HUDEP-2 (cell line): ENCODE measurements around the gene MYOM1.
"Not testable (repeated sequence)": the region's sequence is repeated elsewhere in the genome, so short reads cannot be mapped to it uniquely, and the experiment has no call there.

Experiments
- DNase-seq, 76 experiments: peaks; one replicate each; lab custom pipeline; 2025; ENCODE audit not compliant: unreplicated experiment in 76 of 76; lab: John Stamatoyannopoulos, UW

Gene MYOM1

GRCh38 chr18:3094338-3094684 lies 125.5 kb downstream of the MYOM1 start:
- no peak for DNase-seq

DNA sequence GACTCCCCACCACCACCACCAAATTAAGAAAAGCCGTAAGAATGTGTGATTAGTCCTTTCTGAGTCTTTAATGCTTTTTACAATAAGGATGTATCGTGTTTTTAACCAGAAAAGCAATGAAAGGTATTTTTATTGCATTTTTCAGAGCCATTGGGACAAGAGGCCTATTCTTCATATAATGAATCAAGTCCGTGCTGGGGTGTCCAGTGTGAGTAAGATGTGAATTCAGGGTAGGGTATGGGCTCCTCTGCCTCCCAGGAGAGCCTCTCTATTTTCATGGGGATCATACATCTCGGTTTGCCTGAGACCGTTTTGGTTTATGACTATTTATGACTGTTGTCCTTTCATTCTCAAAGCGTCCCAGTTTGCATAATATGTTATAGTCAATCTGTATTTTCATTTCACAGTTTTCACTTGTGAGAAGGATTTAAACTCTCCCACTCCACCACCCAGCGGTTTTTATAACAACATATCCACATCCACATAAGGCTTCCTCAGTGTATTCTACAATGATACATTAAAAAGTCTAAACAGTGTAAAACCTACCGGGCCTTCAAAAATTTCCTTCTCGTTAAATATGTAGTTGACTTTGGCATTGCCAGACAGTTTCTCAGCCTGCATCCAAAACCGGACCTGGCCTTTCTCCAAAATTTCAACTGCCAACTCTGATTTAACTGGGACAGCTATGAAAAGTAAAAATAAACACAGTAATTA lies 126.0 kb downstream of the MYOM1 start:
- DNase-seq = no peak

GRCh38 chr18:3092727-3093126 lies 127.0 kb downstream of the MYOM1 start:
- no peak for DNase-seq

GRCh38 chr18:3089579-3089978 lies 130.2 kb downstream of the MYOM1 start:
- no peak for DNase-seq

DNA sequence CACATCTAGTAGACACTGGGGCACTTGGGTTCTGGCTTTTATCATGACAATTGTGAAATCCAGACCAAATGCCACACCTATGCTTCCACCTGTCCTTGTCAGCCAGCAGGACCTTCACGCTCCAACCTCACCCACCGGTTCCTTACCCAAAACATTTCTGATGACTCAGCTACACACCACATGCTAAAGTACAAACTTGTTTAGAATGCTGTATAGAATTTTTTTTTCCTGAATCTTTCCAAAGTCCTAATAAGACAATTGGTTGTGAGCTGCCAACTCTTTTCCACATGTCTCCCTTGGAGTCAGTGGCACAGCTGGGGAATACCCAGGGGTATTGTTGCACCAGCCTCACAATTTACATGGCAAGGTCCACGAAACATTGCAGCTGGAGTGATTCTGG lies 131.3 kb downstream of the MYOM1 start:
- DNase-seq = no peak

- DNase-seq = no peak
These were observed 132.9 kb downstream of the MYOM1 start for GRCh38 chr18:3086871-3087270.

- DNase-seq = no peak
These were observed 134.2 kb downstream of the MYOM1 start for GRCh38 chr18:3085612-3086011.

DNA sequence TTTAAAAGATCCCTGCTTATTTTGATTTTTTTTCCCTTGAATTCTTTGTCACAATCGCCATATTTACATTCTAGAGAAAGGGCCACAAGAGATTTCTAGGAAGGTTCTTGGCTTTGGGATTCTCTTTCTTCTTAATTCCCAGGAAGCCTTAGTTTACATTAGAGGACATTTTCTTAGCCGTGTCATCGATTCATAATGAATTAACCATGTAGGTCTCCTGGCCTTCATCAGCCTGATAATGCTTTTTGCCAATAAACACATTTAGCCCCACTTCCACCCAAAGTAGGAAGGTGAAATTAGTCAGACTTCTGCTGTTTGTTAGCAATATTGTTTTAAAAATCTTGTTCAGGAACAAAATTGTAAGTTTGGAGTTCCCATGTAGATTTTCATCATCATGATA lies 135.6 kb downstream of the MYOM1 start:
- DNase-seq = no peak

DNA sequence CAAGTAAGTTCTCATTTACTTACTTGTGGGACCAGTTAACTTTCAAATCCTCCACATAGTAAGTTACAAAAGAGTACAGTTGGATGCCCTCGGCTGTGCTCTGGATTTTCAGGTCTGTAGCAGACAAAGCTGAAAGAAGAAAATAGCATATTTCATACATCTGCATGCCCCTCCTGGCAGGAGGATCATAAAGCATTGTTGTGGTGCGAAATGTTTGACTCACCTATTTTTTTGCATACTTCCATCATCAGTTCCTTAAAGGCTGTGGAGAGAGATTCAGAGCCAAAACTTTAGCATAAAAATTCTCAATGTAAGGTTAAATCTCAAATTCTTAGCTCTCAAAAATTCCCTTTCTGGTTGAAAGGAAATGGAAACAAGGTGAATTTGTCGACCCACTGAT lies 136.0 kb downstream of the MYOM1 start:
- DNase-seq = no peak

GRCh38 chr18:3081584-3081991 lies 138.2 kb downstream of the MYOM1 start:
- no peak for DNase-seq

DNA sequence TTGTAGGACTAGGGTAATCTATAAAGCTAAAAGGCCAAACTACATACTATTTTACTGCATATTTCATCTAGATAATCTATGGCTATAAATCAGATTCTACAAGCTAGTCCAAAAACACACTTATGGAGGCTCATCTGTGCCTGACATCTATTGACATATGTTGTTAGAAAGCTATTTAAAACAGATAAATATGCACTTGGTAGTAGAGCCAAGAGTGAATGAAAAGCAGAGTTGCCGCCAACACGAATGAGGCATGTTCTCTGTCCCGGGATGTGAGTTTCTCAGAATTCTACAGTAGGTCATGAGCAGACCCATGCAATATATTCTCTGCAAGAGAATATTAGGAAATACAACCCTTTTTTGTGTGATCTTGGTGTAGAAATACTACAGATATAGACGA lies 140.1 kb downstream of the MYOM1 start:
- no peak for DNase-seq

GRCh38 chr18:3075491-3075890 lies 144.3 kb downstream of the MYOM1 start:
- DNase-seq = no peak

- no peak for DNase-seq
These were observed 145.7 kb downstream of the MYOM1 start for GRCh38 chr18:3074087-3074486.

DNA sequence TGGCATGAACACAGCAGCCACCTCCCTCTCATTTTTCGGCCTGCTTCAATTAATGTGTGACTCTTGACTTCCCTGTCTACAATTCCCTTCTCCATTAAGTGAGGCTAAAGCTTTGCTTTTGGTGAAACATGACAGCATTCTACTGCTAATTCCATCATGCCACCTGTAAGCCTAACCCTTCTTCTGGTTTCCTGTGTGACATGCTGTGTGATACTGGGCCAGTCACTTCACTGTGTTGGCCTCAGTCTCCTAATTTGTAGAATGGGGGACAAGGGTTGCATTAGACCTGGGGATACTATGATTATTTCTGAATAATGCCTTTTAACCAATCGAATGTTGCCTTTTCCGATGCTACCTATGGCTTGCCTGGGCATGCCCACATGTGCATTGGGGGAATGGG lies 146.4 kb downstream of the MYOM1 start:
- not testable (repeated sequence) for DNase-seq

DNA sequence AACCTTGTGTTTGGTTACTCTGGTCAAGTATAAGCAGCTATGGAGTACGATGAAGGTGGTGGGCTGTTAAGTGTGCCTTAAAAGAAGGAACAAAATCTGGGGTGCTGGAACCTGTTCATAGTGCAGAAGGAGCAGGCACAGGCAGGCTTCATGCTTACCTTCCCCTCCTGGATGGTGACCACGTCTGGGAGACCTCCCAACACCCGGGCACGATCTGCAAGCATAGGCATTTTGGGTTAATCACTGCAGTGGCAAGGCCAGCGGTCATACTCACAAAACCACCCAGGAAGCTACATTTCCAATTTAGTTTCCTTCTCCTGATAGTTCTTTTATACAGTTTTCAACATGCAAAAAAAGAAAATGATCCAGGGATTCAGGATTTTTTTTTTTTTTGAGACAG lies 148.1 kb downstream of the MYOM1 start:
- DNase-seq = no peak

DNA sequence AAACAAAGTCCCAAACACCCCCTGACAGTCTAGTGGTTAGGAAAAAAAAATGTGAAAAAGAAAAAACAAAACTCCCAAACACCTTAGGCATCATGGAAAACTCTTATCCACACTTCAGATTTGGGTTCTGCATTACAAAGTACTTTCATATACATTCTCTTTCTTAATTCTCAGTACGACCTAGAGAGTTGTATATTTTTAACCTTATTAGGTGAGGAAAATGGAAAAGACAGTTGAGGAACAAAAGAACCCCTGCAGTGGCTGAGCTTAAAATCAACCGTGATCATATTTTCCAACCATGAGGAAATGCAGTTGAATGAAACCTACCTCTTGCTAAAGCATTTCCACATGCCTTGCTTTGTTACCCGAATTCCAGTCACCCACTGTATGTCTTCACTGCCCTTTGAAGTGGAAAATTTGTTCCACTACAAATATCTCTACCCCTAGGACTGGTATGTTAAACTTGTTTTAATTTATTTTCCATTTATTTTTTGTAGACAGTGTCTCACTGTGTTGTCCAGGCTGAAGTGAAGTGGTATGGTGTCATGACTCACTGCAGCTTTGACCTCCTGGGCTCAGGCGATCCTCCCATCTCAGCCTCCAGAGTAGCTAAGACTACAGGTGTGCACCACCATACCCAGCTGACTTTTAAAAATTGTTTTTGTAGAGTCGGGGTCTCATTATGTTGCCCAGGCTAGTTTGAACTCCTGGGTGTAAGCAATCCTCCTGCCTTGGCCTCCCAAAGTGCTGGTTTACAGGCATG lies 149.9 kb downstream of the MYOM1 start:
- no peak for DNase-seq

- no peak for DNase-seq
These were observed 152.0 kb downstream of the MYOM1 start for GRCh38 chr18:3067722-3068121.

GRCh38 chr18:3067165-3067661 lies 152.6 kb downstream of the MYOM1 start:
- no peak for DNase-seq

- DNase-seq = no peak
These were observed 153.2 kb downstream of the MYOM1 start for GRCh38 chr18:3066341-3067110.

GRCh38 chr18:3063766-3064165 lies 156.0 kb downstream of the MYOM1 start:
- not testable (repeated sequence) for DNase-seq
